ENCODE measurements around the gene WRAP73.

DNA sequence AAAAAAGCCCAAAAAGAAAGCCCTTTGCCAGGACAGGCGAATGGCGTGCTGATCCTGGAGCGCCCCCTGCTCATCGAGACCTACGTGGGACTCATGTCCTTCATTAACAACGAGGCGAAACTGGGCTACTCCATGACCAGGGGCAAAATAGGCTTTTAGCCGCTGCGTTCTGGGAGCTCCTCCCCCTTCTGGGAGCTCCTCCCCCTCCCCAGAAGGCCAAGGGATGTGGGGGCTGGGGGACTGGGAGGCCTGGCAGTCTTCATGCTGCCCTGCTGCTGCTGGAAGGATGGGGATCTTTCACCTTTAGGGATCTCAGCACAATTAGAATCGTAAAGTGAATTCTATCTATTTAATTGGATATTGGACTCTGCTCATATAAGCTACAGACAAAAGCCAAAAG, 21.5 kb downstream of the WRAP73 start:
- TF ChIP-seq, protein P1, sequence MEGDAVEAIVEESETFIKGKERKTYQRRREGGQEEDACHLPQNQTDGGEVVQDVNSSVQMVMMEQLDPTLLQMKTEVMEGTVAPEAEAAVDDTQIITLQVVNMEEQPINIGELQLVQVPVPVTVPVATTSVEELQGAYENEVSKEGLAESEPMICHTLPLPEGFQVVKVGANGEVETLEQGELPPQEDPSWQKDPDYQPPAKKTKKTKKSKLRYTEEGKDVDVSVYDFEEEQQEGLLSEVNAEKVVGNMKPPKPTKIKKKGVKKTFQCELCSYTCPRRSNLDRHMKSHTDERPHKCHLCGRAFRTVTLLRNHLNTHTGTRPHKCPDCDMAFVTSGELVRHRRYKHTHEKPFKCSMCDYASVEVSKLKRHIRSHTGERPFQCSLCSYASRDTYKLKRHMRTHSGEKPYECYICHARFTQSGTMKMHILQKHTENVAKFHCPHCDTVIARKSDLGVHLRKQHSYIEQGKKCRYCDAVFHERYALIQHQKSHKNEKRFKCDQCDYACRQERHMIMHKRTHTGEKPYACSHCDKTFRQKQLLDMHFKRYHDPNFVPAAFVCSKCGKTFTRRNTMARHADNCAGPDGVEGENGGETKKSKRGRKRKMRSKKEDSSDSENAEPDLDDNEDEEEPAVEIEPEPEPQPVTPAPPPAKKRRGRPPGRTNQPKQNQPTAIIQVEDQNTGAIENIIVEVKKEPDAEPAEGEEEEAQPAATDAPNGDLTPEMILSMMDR (IDR thresholded peaks at IDR 0.05), result no peak
- no peak for TF ChIP-seq POLR2A (IDR thresholded peaks at IDR 0.05)

All from right lobe of liver (tissue), 4 donors.